ENCODE measurements around the gene BICD2.

BICD2 gene

GRCh38 chr9:92775466-92775865 lies 10.8 kb upstream of the BICD2 start:
- H3K27ac ChIP-seq, result peak overlapping the region; percentile 48; the same call in 1 of the 2 replicates
- TF ChIP-seq ZFX (IDR thresholded peaks at IDR 0.05) (no peak), CTCF (conservative IDR thresholded peaks at IDR 0.05) (no peak)

- no peak for TF ChIP-seq ZFX (IDR thresholded peaks at IDR 0.05)
- no peak for TF ChIP-seq CTCF (conservative IDR thresholded peaks at IDR 0.05)
- H3K27ac ChIP-seq, result no peak overlapping the region
These were observed 9.6 kb upstream of the BICD2 start for GRCh38 chr9:92774274-92774673.

- TF ChIP-seq ZFX (IDR thresholded peaks at IDR 0.05) (no peak), CTCF (conservative IDR thresholded peaks at IDR 0.05) (no peak)
- H3K27ac ChIP-seq, result no peak overlapping the region
These were observed 9.2 kb upstream of the BICD2 start for GRCh38 chr9:92773810-92774209.

- TF ChIP-seq CTCF (conservative IDR thresholded peaks at IDR 0.05) (no peak), ZFX (IDR thresholded peaks at IDR 0.05) (no peak)
- H3K27ac ChIP-seq, result peak overlapping the region; percentile 16; the same call in 1 of the 2 replicates
These were observed 6.7 kb upstream of the BICD2 start for GRCh38 chr9:92771309-92771708.

- H3K27ac ChIP-seq, result peak overlapping the region; percentile 16; the same call in 1 of the 2 replicates
- no peak for TF ChIP-seq ZFX (IDR thresholded peaks at IDR 0.05)
- TF ChIP-seq CTCF (conservative IDR thresholded peaks at IDR 0.05), result no peak
These were observed 5.8 kb upstream of the BICD2 start for GRCh38 chr9:92770360-92770995.

- 0 out of 2 replicates have a peak overlapping the region, but pooled peaks have one; percentile 16 for H3K27ac ChIP-seq
- TF ChIP-seq ZFX (IDR thresholded peaks at IDR 0.05), result no peak
- no peak for TF ChIP-seq CTCF (conservative IDR thresholded peaks at IDR 0.05)
These were observed 5.3 kb upstream of the BICD2 start for GRCh38 chr9:92769990-92770359.

GRCh38 chr9:92769286-92769685 lies 4.7 kb upstream of the BICD2 start:
- peak overlapping the region; percentile 41; the same call in 1 of the 2 replicates for H3K27ac ChIP-seq
- no peak for TF ChIP-seq CTCF (conservative IDR thresholded peaks at IDR 0.05)
- no peak for TF ChIP-seq ZFX (IDR thresholded peaks at IDR 0.05)

GRCh38 chr9:92768816-92769215 lies 4.2 kb upstream of the BICD2 start:
- peak overlapping the region; percentile 41; the same call in 1 of the 2 replicates for H3K27ac ChIP-seq

All from C4-2B (cell line).